Posterior cingulate gyrus (tissue), 11 donors: ENCODE results near the gene TFIP11.

Experiments used
- DNase-seq, 10 donors: peaks; one replicate each; pipeline versions ENCODE4 v3.0.0 to v3.0.0-alpha.2; 2020 to 2021; ENCODE audit warnings: mixed read lengths in 3 of 10
- intact Hi-C: fragments of 100-400 bp; cut with DNase I; formaldehyde crosslinking; loops from one replicate; pipeline ENCODE4 v1.15.1; 2023

Gene TFIP11

DNA sequence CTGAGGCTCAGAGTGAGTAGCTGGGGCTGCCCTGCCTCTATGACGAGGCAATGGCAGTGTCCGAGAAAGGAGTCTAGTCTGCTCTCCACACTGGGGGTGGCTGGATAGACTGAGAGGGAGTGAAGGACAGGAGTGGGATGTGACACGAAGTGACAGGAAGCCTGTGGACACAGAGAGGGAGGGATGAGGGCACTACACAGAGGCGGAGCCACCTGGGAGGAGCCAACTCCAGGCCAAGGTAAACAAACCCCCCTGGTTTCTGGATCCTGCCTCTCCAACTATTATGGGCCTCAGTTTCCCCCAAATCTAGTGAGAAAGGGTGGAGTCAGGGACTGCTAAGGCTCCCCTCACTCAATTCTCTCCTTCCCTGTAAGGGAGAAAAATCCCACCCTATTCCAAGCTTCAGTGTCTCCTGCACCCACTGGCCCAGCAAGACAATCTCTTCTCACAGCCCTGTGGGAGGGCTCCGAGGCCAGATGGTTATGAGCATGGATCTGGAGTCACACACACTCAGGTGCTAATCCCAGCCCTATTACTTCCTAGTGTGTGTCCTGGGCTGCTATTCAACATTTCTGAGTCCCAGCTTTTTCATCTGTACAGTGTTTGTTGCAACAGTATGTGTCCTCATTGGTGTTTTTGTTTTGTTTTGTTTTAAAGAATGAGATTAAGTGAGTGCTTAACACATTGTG is 58.3 kb downstream of the TFIP11 start:
- intact Hi-C loops: no loop called here
- DNase-seq: no peak

DNA sequence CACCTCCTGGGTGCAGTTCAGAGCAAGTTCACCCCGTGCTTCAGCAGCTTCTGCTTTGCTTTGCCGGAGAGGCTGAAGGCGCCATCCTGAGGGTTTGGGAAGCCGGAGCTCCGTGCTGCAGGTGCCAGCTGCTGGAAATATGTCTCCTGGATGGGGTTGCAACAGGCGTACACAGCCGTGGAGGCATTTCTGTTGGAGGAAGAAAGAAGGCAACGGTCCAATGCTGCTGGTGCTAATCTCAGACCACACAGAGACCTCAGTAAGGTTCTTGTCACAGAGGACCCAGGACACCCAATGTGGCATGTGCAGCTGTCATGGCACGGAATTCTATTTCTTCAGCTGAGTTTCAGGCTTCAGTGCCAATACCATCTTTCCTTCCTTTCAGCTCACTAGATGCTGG is 59.1 kb downstream of the TFIP11 start:
- no peak for DNase-seq
- intact Hi-C loops: no loop called here

DNA sequence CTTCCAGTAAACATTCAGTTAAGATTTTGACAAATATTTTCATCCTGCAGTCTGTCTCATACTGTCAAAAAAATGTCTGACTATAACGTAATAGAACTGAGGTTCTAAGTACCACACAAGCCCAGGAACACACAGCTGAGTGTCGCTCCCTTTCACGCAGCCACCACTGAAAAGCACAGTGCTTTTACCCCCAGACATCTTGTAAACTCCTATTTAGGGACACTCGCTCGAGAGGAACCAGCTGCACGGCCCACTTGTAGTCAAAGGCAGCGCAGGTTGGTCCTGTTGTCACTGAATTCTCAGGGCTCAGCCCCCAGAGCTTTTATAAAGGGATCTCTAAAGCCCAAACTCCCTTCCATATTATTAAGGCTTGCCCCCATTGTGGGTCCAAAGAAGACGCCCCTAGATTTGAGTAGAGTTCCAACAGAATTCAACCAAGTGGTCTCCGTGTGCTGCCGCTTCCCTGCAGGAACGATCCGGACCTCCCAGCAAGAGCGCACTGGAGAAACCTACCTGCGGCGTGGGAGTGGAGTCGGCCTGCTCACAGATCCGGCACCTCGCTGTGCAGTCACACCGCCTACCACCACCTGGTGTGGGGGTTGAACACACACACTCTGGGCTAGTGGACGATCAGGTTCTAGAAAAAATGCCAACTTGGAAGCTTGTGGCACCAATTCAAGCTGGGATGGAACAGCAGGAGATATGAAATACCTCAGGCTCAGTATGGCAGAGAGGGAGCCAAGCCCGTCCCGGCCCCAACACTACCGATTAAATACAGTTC is 59.8 kb downstream of the TFIP11 start:
- peak in 6 of 10 donors; percentile 41 to 93 (median 74) for DNase-seq
- intact Hi-C loops: no loop called here

DNA sequence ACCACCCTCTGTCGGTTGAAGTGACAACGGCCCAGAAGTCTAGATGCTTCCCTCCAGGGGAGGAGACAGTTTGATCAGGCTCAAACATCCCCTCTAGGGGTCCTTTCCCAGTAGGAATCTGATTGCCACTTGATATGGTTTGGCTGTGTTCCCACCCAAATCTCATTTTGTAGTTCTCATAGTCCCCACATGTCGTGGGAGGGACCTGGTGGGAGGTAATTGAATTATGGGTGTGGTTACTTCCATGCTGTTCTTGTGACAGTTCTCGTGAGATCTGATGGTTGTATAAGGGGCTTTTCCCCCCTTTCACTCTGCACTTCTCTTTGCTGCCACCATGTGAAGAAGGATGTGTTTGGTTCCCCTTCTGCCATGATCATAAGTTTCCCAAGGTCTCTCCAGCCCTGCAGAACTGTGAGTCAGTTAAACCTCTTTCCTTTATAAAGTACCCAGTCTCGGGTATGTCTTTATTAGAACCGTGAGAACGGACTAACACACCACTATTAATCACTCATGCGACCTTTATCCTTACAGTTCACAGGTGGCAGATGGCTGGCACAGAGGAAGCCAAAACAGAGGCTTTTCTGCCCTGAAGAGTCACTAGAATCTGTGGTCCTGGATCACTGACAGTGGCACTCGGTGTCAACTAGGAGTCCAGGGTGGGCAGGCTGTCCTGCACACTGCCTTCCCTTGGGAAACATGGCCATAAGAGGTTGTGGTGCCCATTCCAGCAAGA is 61.7 kb downstream of the TFIP11 start:
- DNase-seq: no peak
- intact Hi-C loops: no loop called here

DNA sequence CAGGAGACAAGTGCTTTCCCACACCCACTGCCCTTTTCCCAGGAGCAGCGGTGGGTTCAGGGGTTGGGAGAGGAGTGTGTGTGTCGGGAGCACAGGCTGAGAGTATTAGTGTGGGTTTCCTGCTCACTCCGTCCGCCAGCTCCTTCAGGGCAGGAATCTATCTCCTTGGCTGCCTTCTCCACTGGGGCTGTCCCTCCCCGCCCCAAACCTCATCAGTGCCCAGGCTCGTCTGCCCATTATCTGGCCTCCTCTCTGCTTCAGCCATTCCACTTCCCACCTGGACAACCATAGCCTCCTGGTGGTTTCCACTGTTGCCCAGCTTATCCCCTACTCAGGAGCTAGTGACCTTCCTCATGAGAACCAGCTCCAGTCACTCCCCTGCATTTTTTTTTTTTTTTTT is 63.3 kb downstream of the TFIP11 start:
- DNase-seq: no peak
- intact Hi-C loops: no loop called here

DNA sequence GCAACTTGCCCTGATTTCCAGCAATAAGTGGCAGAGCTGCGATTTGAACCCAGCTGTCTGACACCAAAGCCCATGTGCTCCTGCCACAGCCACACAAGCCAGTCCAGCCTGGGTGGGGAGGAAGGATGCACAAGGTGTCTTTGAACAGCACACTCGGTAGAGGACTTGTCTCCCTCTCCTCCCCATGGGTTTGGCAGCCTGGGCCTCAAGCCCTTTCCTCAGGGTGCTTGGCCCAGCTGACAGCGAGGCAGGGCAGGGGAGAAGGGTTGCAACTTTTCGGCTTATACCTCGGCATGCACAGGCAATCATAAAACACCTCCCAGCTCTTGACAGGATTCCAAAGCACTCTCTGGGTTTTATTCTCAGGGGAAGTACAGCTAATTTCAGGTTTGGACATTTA is 63.9 kb downstream of the TFIP11 start:
- intact Hi-C loops: no loop called here
- no peak for DNase-seq

DNA sequence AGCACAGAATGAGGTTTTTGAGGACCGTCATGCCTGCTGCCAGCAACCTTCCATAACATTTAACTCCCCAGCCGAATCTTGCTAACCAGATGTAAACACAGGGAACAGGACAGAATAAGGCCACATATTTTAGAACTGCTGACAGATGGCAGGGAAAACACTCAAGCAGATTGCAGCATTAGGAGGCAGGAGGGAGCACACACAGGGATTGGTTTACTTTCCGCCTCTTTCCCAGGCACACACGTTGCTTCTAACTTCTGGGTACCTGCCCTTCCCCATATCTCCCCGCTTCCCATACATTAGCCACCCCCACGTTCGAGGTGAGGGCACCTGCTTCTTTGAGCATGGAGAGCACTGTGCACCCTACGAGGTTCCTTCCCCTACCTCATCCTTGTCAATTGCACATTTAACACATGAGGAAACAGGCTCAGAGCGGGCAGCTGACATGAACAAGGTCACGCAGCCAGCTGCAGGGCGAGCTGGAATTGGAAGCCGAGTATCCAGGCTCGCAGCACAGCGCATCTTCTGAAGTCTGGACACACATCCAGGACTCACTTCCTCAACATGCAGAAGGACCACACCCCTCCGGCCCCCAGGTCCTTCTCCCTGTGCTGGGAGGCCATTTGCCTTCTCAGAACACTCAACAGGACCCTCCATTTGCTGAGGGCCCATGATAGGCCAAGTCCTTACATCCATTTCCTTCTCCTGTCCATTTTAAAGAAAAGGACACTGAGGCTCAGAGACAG is 64.5 kb downstream of the TFIP11 start:
- intact Hi-C loops: no loop called here
- DNase-seq: peak in 1 of 10 donors; percentile 75

DNA sequence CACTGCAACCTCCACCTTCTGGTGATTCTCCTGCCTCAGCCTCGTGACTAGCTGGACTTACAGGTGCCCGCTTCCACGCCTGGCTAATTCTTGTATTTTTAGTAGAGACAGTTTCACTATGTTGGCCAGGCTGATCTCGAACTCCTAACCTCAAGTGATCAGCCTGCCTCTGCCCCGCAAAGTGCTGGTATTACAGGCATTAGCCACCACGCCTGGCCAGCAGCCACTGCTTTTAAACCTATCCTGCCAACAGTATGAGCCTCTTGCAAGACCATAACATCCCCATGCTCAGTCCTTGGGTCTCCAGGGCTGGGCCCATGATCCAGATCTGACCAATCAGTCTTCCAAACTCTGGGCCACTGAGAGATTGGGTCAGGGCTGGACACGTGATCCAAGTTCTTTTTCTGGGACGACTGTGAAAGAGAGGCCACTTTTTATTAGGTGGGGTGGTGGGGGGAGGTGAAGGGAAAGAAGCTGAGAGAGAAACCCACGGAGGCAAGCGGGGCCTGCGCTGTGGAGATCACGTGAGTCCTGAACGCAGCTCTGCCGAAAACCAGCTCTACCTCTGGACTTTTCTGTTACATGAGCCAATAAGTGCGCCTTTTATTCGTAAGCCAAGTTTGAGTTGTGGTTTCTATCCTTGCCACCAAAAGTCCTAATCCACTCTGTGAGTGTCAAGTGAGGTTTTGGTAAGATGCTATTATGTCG is 65.3 kb downstream of the TFIP11 start:
- DNase-seq: peak in 1 of 10 donors; percentile 55
- intact Hi-C loops: no loop called here

DNA sequence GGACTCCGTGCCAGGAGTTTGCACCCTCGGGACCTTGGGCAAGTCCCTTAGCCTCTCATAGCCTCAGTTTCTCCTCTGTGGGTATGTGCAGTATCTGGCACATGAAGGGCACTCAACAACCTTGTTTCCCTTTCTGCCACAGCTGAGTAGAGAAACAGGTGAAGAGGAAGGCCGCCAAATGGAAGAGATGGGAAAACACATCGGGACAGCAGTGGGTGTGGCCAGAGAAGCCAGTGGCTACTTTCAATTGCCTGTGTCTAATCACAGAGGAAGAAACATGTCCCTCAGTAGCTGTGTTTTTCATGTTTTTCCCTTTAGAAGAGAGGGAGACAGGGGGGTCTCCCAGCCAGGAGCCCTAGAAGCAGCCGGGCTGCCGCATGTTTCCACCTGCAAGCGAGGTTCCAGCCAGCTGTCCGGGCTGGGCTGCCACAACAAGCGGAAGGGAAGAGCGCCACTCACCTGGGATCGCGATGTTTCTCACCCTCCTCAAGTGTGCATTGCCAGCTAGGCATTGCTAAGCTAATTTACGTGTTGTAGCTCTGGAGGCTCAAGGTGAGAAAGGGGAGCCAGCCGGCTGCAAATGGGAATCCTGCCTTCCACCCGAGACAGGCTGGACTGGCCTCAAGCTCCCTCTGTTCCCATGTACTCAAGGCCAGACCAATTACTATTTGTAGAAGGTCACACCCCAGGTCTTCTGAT is 66.5 kb downstream of the TFIP11 start:
- DNase-seq: peak in 1 of 10 donors; percentile 68
- intact Hi-C loops: no loop called here

DNA sequence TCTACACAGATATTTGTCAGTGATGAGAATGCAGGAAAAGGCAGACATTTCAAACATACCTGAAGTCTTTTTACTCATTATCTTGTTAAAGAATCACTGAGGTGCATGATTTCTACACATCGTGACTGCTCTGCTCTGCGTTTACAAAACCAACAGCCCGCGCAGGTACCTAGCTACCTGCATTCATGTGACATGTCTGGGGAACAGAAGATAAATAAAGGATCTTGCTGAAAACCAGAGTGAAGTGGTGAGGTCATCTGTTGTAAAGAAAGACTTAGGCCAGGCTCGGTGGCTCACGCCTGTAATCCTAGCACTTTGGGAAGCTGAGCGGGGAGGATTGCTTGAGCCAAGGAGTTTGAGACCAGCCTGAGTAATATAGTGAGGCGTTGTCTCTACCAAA is 67.5 kb downstream of the TFIP11 start:
- peak in 1 of 10 donors; percentile 25 for DNase-seq
- intact Hi-C loops: no loop called here

DNA sequence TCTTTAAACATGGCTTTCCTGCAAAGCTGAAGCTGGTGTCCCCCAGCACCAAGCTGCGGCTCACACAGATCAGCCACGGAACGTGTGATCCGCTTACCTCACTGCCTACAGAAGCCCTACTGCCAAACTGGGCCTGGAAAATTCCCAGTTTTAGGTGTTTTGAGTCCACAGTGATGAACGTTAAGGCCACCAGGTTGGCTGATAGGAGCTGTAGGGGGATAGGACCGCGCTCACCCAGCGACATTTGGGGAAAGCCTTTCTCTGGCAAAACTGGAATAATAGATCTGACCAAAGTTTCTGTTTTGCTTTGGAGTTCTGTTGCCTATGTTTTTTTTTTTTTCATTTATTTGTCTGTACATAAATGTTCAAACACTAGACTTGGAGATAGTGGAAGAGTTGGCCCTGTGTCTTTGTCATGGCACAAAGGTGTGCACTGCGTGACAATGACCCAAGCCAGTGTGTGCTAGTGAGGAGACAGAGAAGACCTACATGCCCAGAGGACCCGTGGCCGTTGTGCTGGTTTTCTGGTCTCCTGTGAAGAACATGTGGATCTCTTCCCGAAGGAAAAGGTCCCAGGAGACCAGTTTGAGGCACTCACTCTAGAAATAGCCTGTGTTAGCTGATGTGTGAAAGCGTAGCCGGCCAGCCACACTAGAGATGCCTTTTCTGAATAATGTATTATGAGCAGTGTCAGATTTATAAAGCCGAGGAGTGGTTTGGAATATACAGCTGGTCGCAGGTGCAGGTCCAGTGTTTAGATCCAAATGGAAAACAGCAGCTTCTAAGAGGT is 68.2 kb downstream of the TFIP11 start:
- DNase-seq: peak in 1 of 10 donors; percentile 67
- intact Hi-C loops: no loop called here

DNA sequence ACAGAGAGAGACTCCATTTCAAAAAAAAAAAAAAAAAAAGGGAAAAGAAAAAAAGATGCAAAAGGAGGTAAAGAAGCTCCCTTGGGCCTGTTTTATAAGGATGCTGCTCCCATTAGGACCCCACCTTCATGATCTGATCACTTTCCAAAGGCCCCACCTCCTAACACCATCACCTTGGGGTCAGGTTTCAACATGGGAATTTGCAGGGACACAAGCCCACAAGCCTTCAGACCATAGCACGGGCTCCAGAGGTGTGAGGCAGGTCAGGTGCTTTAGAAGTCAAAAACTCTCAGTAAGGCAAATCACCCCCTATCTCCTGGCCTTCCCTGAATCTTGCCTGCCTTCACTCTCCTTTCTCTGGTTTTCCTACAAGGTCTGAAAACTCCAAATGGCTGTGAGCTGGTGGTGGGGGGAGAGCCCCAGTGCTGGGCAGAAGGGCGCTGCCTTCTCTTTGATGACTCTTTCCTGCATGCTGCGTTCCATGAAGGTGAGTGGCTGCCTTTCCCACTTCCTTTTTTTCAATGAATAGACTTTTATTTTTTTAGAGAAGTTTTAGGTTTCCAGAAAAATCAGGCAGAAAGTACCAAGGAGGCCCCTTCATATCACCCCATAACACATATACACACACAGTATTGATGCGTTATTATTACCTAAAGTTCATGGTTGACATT is 70.1 kb downstream of the TFIP11 start:
- intact Hi-C loops: no loop called here
- no peak for DNase-seq
